ENCODE results near the gene MAEA. TPM values are rescaled to one million over a fixed set of nuclear protein-coding genes. Genes with fewer than 3 reads are reported as not detected.
A peak's percentile ranks its signal among the peaks of the same experiment; 100 is the strongest.

The MAEA gene
- total and polyA plus RNA-seq, 9 of the 15 experiments (the other 6 are each of a cell fraction or from before 2014, with no cell fraction given): 2.1 to 86.5 (median 45.0) TPM

DNA sequence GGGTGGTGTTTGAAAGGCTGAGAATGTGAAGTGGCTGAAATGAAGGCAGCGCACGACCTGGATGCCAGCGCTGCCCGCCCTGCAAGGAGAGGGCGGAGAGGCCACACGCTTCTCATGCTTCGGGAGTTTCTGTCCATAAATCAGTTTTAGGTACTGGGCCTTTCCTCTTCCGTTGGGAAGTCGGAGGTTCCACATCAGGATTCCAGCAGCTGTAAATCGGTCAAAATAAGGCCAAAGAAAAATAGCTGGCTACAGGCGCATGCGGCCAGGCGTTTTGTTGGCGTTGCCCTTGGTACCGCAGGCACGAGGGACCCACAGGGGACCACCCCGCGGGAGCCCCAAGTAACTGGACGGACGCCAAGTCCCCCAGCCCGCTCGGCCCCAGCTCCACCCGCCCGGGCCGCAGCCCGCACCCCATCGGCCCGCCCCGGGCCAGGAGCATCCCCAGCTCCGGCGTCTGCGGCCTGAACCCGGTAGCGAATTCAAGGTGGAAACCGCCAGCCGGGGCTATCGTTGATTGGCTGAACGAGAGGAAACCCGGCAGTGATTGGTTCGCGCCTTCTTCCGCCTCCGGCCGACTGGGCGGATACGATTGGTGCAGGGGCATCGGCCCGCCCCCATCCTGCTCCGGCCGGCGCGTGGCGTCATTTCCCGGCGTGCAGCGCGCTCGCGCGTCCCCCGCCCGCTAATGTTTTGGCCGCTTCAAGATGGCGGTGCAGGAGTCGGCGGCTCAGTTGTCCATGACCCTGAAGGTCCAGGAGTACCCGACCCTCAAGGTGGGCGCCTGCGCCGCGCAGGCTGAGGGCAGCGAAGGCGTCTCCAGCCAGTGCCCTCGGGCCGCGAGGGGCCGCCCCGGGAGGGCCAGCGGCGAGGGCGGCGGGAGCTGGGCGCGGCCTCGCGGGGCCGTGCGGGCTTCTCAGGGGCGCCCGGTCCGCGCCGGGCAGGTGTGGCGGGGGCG lies at the start of gene MAEA (continued):
- TF ChIP-seq ATF7 (IDR thresholded peaks at IDR 0.05): peak; percentile 95
- TF ChIP-seq, protein P1, sequence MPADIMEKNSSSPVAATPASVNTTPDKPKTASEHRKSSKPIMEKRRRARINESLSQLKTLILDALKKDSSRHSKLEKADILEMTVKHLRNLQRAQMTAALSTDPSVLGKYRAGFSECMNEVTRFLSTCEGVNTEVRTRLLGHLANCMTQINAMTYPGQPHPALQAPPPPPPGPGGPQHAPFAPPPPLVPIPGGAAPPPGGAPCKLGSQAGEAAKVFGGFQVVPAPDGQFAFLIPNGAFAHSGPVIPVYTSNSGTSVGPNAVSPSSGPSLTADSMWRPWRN (IDR thresholded peaks at IDR 0.05; ENCODE audit: low read depth): peak; percentile 19; the same call in 1 of the 2 replicates
- peak; percentile 84 for TF ChIP-seq ELF2 (CRISPR knock-in tag; IDR thresholded peaks at IDR 0.05)
- peak; percentile 92; the same call in 1 of the 2 replicates for TF ChIP-seq MBD2 (IDR thresholded peaks at IDR 0.05; ENCODE audit: borderline replicate concordance, low read depth)
- 0 out of 2 replicates have a peak, but pooled peaks have one; percentile 14 for TF ChIP-seq DPF2 (IDR thresholded peaks at IDR 0.05)
- TF ChIP-seq DACH1 (IDR thresholded peaks at IDR 0.05; ENCODE audit: partially characterized antibody): no peak
- TF ChIP-seq FOS (IDR thresholded peaks at IDR 0.05; ENCODE audit: extremely low read depth, insufficient read length): peak; percentile 95
- TF ChIP-seq MYBL2 (IDR thresholded peaks at IDR 0.05; ENCODE audit: low read depth): peak; percentile 92
- no peak for TF ChIP-seq MYBL2 (CRISPR knock-in tag; IDR thresholded peaks at IDR 0.05; ENCODE audit: borderline replicate concordance)
- TF ChIP-seq, protein P2, sequence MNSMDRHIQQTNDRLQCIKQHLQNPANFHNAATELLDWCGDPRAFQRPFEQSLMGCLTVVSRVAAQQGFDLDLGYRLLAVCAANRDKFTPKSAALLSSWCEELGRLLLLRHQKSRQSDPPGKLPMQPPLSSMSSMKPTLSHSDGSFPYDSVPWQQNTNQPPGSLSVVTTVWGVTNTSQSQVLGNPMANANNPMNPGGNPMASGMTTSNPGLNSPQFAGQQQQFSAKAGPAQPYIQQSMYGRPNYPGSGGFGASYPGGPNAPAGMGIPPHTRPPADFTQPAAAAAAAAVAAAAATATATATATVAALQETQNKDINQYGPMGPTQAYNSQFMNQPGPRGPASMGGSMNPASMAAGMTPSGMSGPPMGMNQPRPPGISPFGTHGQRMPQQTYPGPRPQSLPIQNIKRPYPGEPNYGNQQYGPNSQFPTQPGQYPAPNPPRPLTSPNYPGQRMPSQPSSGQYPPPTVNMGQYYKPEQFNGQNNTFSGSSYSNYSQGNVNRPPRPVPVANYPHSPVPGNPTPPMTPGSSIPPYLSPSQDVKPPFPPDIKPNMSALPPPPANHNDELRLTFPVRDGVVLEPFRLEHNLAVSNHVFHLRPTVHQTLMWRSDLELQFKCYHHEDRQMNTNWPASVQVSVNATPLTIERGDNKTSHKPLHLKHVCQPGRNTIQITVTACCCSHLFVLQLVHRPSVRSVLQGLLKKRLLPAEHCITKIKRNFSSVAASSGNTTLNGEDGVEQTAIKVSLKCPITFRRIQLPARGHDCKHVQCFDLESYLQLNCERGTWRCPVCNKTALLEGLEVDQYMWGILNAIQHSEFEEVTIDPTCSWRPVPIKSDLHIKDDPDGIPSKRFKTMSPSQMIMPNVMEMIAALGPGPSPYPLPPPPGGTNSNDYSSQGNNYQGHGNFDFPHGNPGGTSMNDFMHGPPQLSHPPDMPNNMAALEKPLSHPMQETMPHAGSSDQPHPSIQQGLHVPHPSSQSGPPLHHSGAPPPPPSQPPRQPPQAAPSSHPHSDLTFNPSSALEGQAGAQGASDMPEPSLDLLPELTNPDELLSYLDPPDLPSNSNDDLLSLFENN (IDR thresholded peaks at IDR 0.05; ENCODE audit: low read depth in 2 of 2, low read length in 2 of 2): peak in 1 of 2 experiments; percentile 9; a peak in 1 of 4 replicates
- TF ChIP-seq, protein P3, sequence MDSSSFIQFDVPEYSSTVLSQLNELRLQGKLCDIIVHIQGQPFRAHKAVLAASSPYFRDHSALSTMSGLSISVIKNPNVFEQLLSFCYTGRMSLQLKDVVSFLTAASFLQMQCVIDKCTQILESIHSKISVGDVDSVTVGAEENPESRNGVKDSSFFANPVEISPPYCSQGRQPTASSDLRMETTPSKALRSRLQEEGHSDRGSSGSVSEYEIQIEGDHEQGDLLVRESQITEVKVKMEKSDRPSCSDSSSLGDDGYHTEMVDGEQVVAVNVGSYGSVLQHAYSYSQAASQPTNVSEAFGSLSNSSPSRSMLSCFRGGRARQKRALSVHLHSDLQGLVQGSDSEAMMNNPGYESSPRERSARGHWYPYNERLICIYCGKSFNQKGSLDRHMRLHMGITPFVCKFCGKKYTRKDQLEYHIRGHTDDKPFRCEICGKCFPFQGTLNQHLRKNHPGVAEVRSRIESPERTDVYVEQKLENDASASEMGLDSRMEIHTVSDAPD (CRISPR knock-in tag; IDR thresholded peaks at IDR 0.05): no peak
- TF ChIP-seq RBM22 (IDR thresholded peaks at IDR 0.05; ENCODE audit: low read depth, low read length, poor library complexity, severe bottlenecking): peak; percentile 59
- peak; percentile 53; the same call in 1 of the 2 replicates for TF ChIP-seq ETV5 (CRISPR knock-in tag; IDR thresholded peaks at IDR 0.05; ENCODE audit: low read depth)
- TF ChIP-seq, protein P4, sequence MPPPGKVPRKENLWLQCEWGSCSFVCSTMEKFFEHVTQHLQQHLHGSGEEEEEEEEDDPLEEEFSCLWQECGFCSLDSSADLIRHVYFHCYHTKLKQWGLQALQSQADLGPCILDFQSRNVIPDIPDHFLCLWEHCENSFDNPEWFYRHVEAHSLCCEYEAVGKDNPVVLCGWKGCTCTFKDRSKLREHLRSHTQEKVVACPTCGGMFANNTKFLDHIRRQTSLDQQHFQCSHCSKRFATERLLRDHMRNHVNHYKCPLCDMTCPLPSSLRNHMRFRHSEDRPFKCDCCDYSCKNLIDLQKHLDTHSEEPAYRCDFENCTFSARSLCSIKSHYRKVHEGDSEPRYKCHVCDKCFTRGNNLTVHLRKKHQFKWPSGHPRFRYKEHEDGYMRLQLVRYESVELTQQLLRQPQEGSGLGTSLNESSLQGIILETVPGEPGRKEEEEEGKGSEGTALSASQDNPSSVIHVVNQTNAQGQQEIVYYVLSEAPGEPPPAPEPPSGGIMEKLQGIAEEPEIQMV (tag; conservative IDR thresholded peaks at IDR 0.05; ENCODE audit: low read depth): no peak
- TF ChIP-seq CXXC5 (CRISPR knock-in tag; IDR thresholded peaks at IDR 0.05): peak; percentile 82
- TF ChIP-seq SAP30 (IDR thresholded peaks at IDR 0.05; ENCODE audit: borderline replicate concordance, insufficient read depth, low read depth, low read length, poor library complexity, severe bottlenecking): peak; percentile 85
- no peak for TF ChIP-seq ZNF717 (CRISPR knock-in tag; IDR thresholded peaks at IDR 0.05)
- TF ChIP-seq PHF20 (IDR thresholded peaks at IDR 0.05; ENCODE audit: partially characterized antibody): peak; percentile 93
- peak; percentile 44 for TF ChIP-seq HNRNPLL (IDR thresholded peaks at IDR 0.05; ENCODE audit: low read depth, low read length, poor library complexity, severe bottlenecking)
- TF ChIP-seq EP400 (IDR thresholded peaks at IDR 0.05): peak; percentile 91
